GM23338 (cell line): ENCODE data around the gene CELF4. TPM values are rescaled to one million over a fixed set of nuclear protein-coding genes. Genes with fewer than 3 reads are reported as not detected.

Source experiments
- ATAC-seq: fragments of 200-7000 bp; cut with Tn5 transposase; 3 replicates; pipeline ENCODE4 v1.9.1; 2020
- DNase-seq: peaks from one replicate; pipeline ENCODE4 v3.0.0-alpha.2; 2015; ENCODE audit warnings: low spot score
- H2AFZ ChIP-seq: fragments of 200-600 bp; sonication (generic); 2 replicates; pipeline ENCODE4 v1.8.0; 2016; ENCODE audit warnings: antibody characterized with exemption, mild to moderate bottlenecking, moderate library complexity
- H3F3A ChIP-seq: fragments of 200-600 bp; sonication (generic); replicated peaks from 2 replicates; pipeline ENCODE4 v1.8.0; 2017; ENCODE audit warnings: antibody characterized with exemption, mixed run types, low read depth
- H3K27ac ChIP-seq: fragments of 200-600 bp; sonication (generic); 2 replicates; pipeline ENCODE4 v1.6.1; 2016; ENCODE audit warnings: low read depth
- H3K27me3 ChIP-seq: fragments of 200-600 bp; sonication (generic); 2 replicates; pipeline ENCODE4 v1.8.0; 2016; ENCODE audit warnings: mild to moderate bottlenecking, mixed run types, moderate library complexity; ENCODE audit not compliant: insufficient read depth
- H3K36me3 ChIP-seq: fragments of 200-600 bp; sonication (generic); 2 replicates; pipeline ENCODE4 v1.8.0; 2016; ENCODE audit warnings: mild to moderate bottlenecking; ENCODE audit not compliant: insufficient read depth
- H3K4me1 ChIP-seq: fragments of 200-600 bp; sonication (generic); 2 replicates; pipeline ENCODE4 v1.8.0; 2016; ENCODE audit warnings: mild to moderate bottlenecking, moderate library complexity; ENCODE audit not compliant: insufficient read depth
- H3K4me2 ChIP-seq: fragments of 200-600 bp; sonication (generic); 2 replicates; pipeline ENCODE4 v1.7.1; 2017; ENCODE audit warnings: mixed run types
- H3K4me3 ChIP-seq: fragments of 200-600 bp; sonication (generic); 2 replicates; pipeline ENCODE4 v1.6.1; 2016; ENCODE audit warnings: mixed run types
- H3K79me2 ChIP-seq: fragments of 200-600 bp; sonication (generic); replicated peaks from 2 replicates; pipeline ENCODE4 v1.8.0; 2017; ENCODE audit warnings: mild to moderate bottlenecking; ENCODE audit not compliant: insufficient read depth
- H3K9me2 ChIP-seq: fragments of 200-600 bp; sonication (generic); 2 replicates; pipeline ENCODE4 v1.8.0; 2017; ENCODE audit not compliant: insufficient read depth
- H4K20me1 ChIP-seq: fragments of 200-600 bp; sonication (generic); replicated peaks from 2 replicates; pipeline ENCODE4 v1.8.0; 2017; ENCODE audit warnings: mild to moderate bottlenecking; ENCODE audit not compliant: insufficient read depth
- H3K27ac Mint-ChIP-seq: 2 replicates; pipeline ENCODE4 v1.8.0; 2020; ENCODE audit warnings: inconsistent platforms, mild to moderate bottlenecking, moderate library complexity, mixed read lengths
- H3K27me3 Mint-ChIP-seq: 3 replicates; pipeline ENCODE4 v1.8.0; 2022; ENCODE audit warnings: low read depth, mild to moderate bottlenecking, moderate library complexity, mixed read lengths, inconsistent platforms; ENCODE audit not compliant: insufficient read depth, poor library complexity
- H3K36me3 Mint-ChIP-seq: 3 replicates; pipeline ENCODE4 v1.8.0; 2021; ENCODE audit warnings: low read depth, mild to moderate bottlenecking, inconsistent platforms, moderate library complexity, mixed read lengths
- H3K4me1 Mint-ChIP-seq: 3 replicates; pipeline ENCODE4 v1.8.0; 2020; ENCODE audit warnings: mild to moderate bottlenecking, inconsistent platforms, mixed read lengths
- H3K4me3 Mint-ChIP-seq: 3 replicates; pipeline ENCODE4 v1.8.0; 2021; ENCODE audit warnings: moderate library complexity, mild to moderate bottlenecking, inconsistent platforms, mixed read lengths
- H3K9me3 Mint-ChIP-seq: 3 replicates; pipeline ENCODE4 v1.8.0; 2020; ENCODE audit warnings: moderate library complexity, mild to moderate bottlenecking, inconsistent platforms, mixed read lengths
- EZH2 ChIP-seq: fragments of 200-600 bp; sonication (generic); IDR thresholded peaks from one replicate; pipeline ENCODE4 v1.8.0; 2017; ENCODE audit warnings: antibody characterized with exemption, mild to moderate bottlenecking, low read depth; ENCODE audit not compliant: unreplicated experiment
- EZH2phosphoT487 ChIP-seq: fragments of 200-600 bp; sonication (generic); IDR thresholded peaks from one replicate; pipeline ENCODE4 v1.8.1; 2018; ENCODE audit warnings: antibody characterized with exemption; ENCODE audit not compliant: unreplicated experiment
- POLR2AphosphoS5 ChIP-seq: IDR thresholded peaks from 2 replicates; pipeline ENCODE4 v1.6.1; 2016; ENCODE audit warnings: antibody characterized with exemption, low read depth
- STAT1 ChIP-seq: IDR thresholded peaks from one replicate; pipeline ENCODE4 v1.6.1; 2016; ENCODE audit warnings: antibody characterized with exemption; ENCODE audit not compliant: unreplicated experiment
- ZNF331 ChIP-seq: fragments of 250-450 bp; sonication (Bioruptor Pico); IDR thresholded peaks from 2 replicates; pipeline ENCODE4 v1.5.0; 2020; ENCODE audit warnings: low read depth, mild to moderate bottlenecking, moderate library complexity
- ZNF462 ChIP-seq: fragments of 250-450 bp; sonication (Bioruptor Pico); IDR thresholded peaks from 2 replicates; pipeline ENCODE4 v1.5.0; 2020; ENCODE audit warnings: mild to moderate bottlenecking, moderate library complexity
- polyA plus RNA-seq: library from polyadenylated mRNA; unstranded; fragments of >200 nt; fragmentation: Nextera tagmentation; extraction: Ambion mirVana; gene quantifications from 2 replicates; pipeline ENCODE4 v1.2.1, GENCODE V29; 2016
- total RNA-seq: library from RNA; depleted of rRNA; stranded (reverse); fragments of >200 nt; shearing (Covaris generic); gene quantifications from 2 replicates; pipeline ENCODE4 v1.2.3, GENCODE V29; 2014

Gene CELF4
- total and polyA plus RNA-seq, 2 experiments from 2014 or later: 2.6 to 6.7 TPM

- TF ChIP-seq ZNF462 (no peak), STAT1 (no peak), EZH2 (no peak), ZNF331 (CRISPR knock-in tag) (no peak)
These were observed 305.9 kb downstream of the CELF4 start (continued) for GRCh38 chr18:37259711-37260110.

GRCh38 chr18:37258819-37259218, 306.8 kb downstream of the CELF4 start:
- Histone ChIP-seq H3F3A (peaks cover 4% of the 10 kb centered on the region; the same call in 1 of the 2 replicates), H4K20me1 (no peaks in the 10 kb centered on the region), H3K4me3 (no peak overlapping the region), H3K4me2 (no peak overlapping the region), H3K27ac (no peak overlapping the region), H3K79me2 (no peaks in the 10 kb centered on the region), H3K9me2 (no peaks in the 10 kb centered on the region), H3K27me3 (peaks cover 22% of the 10 kb centered on the region), H2AFZ (no peak overlapping the region), H3K4me1 (no peaks in the 10 kb centered on the region), H3K36me3 (no peaks in the 10 kb centered on the region)
- H3K4me1 Mint-ChIP-seq: peaks cover 5% of the 10 kb centered on the region
- no peaks in the 10 kb centered on the region for H3K36me3 Mint-ChIP-seq
- no peak overlapping the region for H3K27ac Mint-ChIP-seq
- H3K9me3 Mint-ChIP-seq: no peaks in the 10 kb centered on the region
- ATAC-seq: no peak
- no peak for DNase-seq
- peaks cover 26% of the 10 kb centered on the region for H3K27me3 Mint-ChIP-seq
- no peak overlapping the region for H3K4me3 Mint-ChIP-seq
- TF ChIP-seq EZH2phosphoT487 (no peak), POLR2AphosphoS5 (no peak), STAT1 (no peak)
